22Rv1 (cell line): Measurements from ENCODE around the gene LAMA3.

Source experiments
- ZFX ChIP-seq: fragments of 450-650 bp; IDR thresholded peaks from 2 replicates; pipeline ENCODE4 v1.6.1; 2017; ENCODE audit warnings: antibody characterized with exemption, borderline replicate concordance
- TF ChIP-seq, protein P1 (sequence below): fragments of 450-650 bp; IDR thresholded peaks from 2 replicates; pipeline ENCODE4 v1.5.1; 2017; ENCODE audit warnings: mild to moderate bottlenecking

DNA sequence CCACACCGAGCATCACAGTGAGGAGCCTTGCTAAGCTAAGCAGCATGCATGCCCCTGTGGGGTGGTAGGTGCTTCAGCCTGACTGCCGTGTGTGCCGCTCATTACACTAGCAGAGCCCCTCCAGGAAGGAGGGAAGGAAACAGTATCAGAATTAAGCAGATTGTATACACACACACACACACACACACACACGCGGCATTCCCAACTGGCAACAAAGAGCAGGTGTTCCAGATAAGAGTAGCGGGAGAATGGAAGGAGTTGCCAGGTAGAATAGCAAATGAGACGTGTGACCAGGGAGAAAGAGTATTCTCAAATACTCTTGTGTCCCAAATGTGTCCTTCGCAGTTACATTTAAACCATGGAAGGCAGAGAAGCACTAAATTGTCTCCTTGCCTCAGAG is 277.7 kb downstream of the LAMA3 start:
- TF ChIP-seq, protein P1, sequence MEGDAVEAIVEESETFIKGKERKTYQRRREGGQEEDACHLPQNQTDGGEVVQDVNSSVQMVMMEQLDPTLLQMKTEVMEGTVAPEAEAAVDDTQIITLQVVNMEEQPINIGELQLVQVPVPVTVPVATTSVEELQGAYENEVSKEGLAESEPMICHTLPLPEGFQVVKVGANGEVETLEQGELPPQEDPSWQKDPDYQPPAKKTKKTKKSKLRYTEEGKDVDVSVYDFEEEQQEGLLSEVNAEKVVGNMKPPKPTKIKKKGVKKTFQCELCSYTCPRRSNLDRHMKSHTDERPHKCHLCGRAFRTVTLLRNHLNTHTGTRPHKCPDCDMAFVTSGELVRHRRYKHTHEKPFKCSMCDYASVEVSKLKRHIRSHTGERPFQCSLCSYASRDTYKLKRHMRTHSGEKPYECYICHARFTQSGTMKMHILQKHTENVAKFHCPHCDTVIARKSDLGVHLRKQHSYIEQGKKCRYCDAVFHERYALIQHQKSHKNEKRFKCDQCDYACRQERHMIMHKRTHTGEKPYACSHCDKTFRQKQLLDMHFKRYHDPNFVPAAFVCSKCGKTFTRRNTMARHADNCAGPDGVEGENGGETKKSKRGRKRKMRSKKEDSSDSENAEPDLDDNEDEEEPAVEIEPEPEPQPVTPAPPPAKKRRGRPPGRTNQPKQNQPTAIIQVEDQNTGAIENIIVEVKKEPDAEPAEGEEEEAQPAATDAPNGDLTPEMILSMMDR, result no peak
- no peak for TF ChIP-seq ZFX
